K562 (cell line): ENCODE data around the gene TRIM44. TPM values are rescaled to one million over a fixed set of nuclear protein-coding genes. Genes with fewer than 3 reads are reported as not detected.

ENCODE experiments used
- CGGBP1 ChIP-seq: fragments of 250-450 bp; sonication (Bioruptor Pico); IDR thresholded peaks from 2 replicates; pipeline ENCODE4 v1.9.0; 2021; ENCODE audit warnings: mild to moderate bottlenecking
- POLR2AphosphoS5 ChIP-seq: IDR thresholded peaks from 2 replicates; pipeline ENCODE4 v1.6.1; 2011; ENCODE audit warnings: mild to moderate bottlenecking, low read depth, low read length, moderate library complexity; ENCODE audit not compliant: control insufficient read depth, insufficient read depth
- RBBP5 ChIP-seq: fragments of 200-600 bp; sonication (generic); IDR thresholded peaks from 2 replicates; pipeline ENCODE4 v1.6.1; 2012; ENCODE audit warnings: borderline replicate concordance, mild to moderate bottlenecking, low read length, control low read depth, inconsistent platforms; ENCODE audit not compliant: insufficient read depth, poor library complexity, severe bottlenecking
- SMC3 ChIP-seq: conservative IDR thresholded peaks from 2 replicates; pipeline ENCODE4 v1.6.1; 2011; ENCODE audit warnings: low read depth, low read length, improper control_type of control experiment; ENCODE audit not compliant: insufficient read depth
- TEAD1 ChIP-seq, 2 experiments: fragments of 450-650 bp in 1 of 2; sonication (generic) in 1 of 2; formaldehyde crosslinking; IDR thresholded peaks; 2 replicates each; pipeline versions ENCODE4 v1.4.0 to v1.8.0; 2020 to 2022; ENCODE audit warnings: mild to moderate bottlenecking in 2 of 2, missing genetic modification reagents in 1 of 2
- ZBTB11 ChIP-seq, 3 experiments: fragments of 200-800 bp in 1 of 3; fragments of 250-450 bp in 1 of 3; fragments of 450-650 bp in 1 of 3; sonication (Bioruptor Pico) in 1 of 3; sonication (Bioruptor generic) in 1 of 3; formaldehyde crosslinking in 1 of 3; IDR thresholded peaks; 2 replicates each; pipeline versions ENCODE4 v1.6.1 to v1.8.0; 2016 to 2022; ENCODE audit warnings: mild to moderate bottlenecking in 2 of 3, missing genetic modification characterization in 2 of 3, missing compliant biosample characterization in 1 of 3, moderate library complexity in 1 of 3
- ZBTB2 ChIP-seq: fragments of 450-650 bp; IDR thresholded peaks from 2 replicates; pipeline ENCODE4 v1.6.1; 2016; ENCODE audit warnings: antibody characterized with exemption
- ZKSCAN8 ChIP-seq: fragments of 200-800 bp; sonication (Bioruptor generic); IDR thresholded peaks from 2 replicates; pipeline ENCODE4 v1.6.1; 2016; ENCODE audit warnings: missing genetic modification characterization, missing compliant biosample characterization
- ZNF224 ChIP-seq: sonication (generic); formaldehyde crosslinking; IDR thresholded peaks from 2 replicates; pipeline ENCODE4 v1.8.0; 2022; ENCODE audit warnings: mild to moderate bottlenecking, missing genetic modification reagents
- ZNF830 ChIP-seq: fragments of 250-450 bp; sonication (Bioruptor Pico); IDR thresholded peaks from 2 replicates; pipeline ENCODE4 v1.5.0; 2021; ENCODE audit warnings: mild to moderate bottlenecking
- polyA plus RNA-seq, 8 experiments: library from polyadenylated mRNA; depleted of rRNA in 4 of 8; stranded (reverse) in 5 of 8; unstranded in 3 of 8; fragments of >200 nt; fragmentation: Nextera tagmentation in 2 of 8; fragmentation: Illumina TruSeq in 1 of 8; extraction: Ambion mirVana in 2 of 8; extraction: Trizol in 1 of 8; gene quantifications; 2 replicates each; pipeline versions ENCODE4 v1.2.1 to v1.2.3, GENCODE V29; 2011 to 2014; ENCODE audit warnings: inconsistent platforms in 1 of 8, missing spikeins in 1 of 8
- total RNA-seq, 7 experiments: library from RNA; depleted of rRNA in 6 of 7; stranded (reverse); fragments of >200 nt in 6 of 7; fragmentation: Illumina TruSeq in 2 of 7; extraction: Trizol in 2 of 7; gene quantifications; 2 replicates each; pipeline versions ENCODE4 v1.2.1 to v1.2.3, GENCODE V29; 2011 to 2021; ENCODE audit warnings: low replicate concordance in 1 of 7
- TF ChIP-seq, protein P1 (sequence below): fragments of 250-450 bp; sonication (Bioruptor Pico); IDR thresholded peaks from 2 replicates; pipeline ENCODE4 v1.5.0; 2020; ENCODE audit warnings: mild to moderate bottlenecking
- TF ChIP-seq, protein P2 (sequence below): fragments of 200-800 bp; sonication (Bioruptor generic); IDR thresholded peaks from 2 replicates; pipeline ENCODE4 v1.6.1; 2016; ENCODE audit warnings: missing genetic modification characterization, missing compliant biosample characterization
- TF ChIP-seq, protein P3 (sequence below), 2 experiments: fragments of 450-650 bp; IDR thresholded peaks; 2 replicates each; pipeline ENCODE4 v1.6.1; 2016

TRIM44 gene
- total and polyA plus RNA-seq, 9 of the 15 experiments (the other 6 are each of a cell fraction or from before 2014, with no cell fraction given), result 8.3 to 105 (median 37.2) TPM

DNA sequence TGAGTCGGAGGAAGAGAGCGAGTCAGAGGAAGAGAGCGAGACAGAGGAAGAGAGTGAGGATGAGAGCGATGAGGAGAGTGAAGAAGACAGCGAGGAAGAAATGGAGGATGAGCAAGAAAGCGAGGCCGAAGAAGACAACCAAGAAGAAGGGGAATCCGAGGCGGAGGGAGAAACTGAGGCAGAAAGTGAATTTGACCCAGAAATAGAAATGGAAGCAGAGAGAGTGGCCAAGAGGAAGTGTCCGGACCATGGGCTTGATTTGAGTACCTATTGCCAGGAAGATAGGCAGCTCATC lies 780 bp downstream of the TRIM44 start (continued):
- TF ChIP-seq CGGBP1 (CRISPR knock-in tag) (no peak), RBBP5 (no peak), ZKSCAN8 (no peak), TEAD1 (CRISPR knock-in tag; IDR thresholded peaks at IDR 0.05) (no peak), ZNF830 (CRISPR knock-in tag) (no peak), ZBTB2 (no peak), POLR2AphosphoS5 (no peak), SMC3 (no peak), ZNF224 (CRISPR knock-in tag) (no peak), ZBTB11 (CRISPR knock-in tag; IDR thresholded peaks at IDR 0.05) (no peak)
- TF ChIP-seq, protein P1, sequence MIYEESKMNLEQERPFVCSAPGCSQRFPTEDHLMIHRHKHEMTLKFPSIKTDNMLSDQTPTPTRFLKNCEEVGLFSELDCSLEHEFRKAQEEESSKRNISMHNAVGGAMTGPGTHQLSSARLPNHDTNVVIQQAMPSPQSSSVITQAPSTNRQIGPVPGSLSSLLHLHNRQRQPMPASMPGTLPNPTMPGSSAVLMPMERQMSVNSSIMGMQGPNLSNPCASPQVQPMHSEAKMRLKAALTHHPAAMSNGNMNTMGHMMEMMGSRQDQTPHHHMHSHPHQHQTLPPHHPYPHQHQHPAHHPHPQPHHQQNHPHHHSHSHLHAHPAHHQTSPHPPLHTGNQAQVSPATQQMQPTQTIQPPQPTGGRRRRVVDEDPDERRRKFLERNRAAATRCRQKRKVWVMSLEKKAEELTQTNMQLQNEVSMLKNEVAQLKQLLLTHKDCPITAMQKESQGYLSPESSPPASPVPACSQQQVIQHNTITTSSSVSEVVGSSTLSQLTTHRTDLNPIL (CRISPR knock-in tag), result no peak
- TF ChIP-seq, protein P2, sequence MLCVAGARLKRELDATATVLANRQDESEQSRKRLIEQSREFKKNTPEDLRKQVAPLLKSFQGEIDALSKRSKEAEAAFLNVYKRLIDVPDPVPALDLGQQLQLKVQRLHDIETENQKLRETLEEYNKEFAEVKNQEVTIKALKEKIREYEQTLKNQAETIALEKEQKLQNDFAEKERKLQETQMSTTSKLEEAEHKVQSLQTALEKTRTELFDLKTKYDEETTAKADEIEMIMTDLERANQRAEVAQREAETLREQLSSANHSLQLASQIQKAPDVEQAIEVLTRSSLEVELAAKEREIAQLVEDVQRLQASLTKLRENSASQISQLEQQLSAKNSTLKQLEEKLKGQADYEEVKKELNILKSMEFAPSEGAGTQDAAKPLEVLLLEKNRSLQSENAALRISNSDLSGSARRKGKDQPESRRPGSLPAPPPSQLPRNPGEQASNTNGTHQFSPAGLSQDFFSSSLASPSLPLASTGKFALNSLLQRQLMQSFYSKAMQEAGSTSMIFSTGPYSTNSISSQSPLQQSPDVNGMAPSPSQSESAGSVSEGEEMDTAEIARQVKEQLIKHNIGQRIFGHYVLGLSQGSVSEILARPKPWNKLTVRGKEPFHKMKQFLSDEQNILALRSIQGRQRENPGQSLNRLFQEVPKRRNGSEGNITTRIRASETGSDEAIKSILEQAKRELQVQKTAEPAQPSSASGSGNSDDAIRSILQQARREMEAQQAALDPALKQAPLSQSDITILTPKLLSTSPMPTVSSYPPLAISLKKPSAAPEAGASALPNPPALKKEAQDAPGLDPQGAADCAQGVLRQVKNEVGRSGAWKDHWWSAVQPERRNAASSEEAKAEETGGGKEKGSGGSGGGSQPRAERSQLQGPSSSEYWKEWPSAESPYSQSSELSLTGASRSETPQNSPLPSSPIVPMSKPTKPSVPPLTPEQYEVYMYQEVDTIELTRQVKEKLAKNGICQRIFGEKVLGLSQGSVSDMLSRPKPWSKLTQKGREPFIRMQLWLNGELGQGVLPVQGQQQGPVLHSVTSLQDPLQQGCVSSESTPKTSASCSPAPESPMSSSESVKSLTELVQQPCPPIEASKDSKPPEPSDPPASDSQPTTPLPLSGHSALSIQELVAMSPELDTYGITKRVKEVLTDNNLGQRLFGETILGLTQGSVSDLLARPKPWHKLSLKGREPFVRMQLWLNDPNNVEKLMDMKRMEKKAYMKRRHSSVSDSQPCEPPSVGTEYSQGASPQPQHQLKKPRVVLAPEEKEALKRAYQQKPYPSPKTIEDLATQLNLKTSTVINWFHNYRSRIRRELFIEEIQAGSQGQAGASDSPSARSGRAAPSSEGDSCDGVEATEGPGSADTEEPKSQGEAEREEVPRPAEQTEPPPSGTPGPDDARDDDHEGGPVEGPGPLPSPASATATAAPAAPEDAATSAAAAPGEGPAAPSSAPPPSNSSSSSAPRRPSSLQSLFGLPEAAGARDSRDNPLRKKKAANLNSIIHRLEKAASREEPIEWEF, result no peak
- TF ChIP-seq, protein P3, sequence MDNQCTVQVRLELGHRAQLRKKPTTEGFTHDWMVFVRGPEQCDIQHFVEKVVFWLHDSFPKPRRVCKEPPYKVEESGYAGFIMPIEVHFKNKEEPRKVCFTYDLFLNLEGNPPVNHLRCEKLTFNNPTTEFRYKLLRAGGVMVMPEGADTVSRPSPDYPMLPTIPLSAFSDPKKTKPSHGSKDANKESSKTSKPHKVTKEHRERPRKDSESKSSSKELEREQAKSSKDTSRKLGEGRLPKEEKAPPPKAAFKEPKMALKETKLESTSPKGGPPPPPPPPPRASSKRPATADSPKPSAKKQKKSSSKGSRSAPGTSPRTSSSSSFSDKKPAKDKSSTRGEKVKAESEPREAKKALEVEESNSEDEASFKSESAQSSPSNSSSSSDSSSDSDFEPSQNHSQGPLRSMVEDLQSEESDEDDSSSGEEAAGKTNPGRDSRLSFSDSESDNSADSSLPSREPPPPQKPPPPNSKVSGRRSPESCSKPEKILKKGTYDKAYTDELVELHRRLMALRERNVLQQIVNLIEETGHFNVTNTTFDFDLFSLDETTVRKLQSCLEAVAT (IDR thresholded peaks at IDR 0.05), result peak; percentile 86 to 87; a peak in 3 of 4 replicates
